DOHH2 (cell line): Measurements from ENCODE around the gene FXYD6.

ENCODE experiments used
- H3F3A ChIP-seq: fragments of 200-600 bp; sonication (generic), shearing (Covaris generic); 2 replicates; pipeline ENCODE4 v1.6.0; 2016; ENCODE audit warnings: antibody characterized with exemption, mild to moderate bottlenecking; ENCODE audit not compliant: control insufficient read depth, insufficient read depth
- H3K27ac ChIP-seq: fragments of 200-600 bp; sonication (generic); 2 replicates; pipeline ENCODE4 v1.5.1; 2014; ENCODE audit warnings: low read depth, mild to moderate bottlenecking, low read length, moderate library complexity
- H3K27me3 ChIP-seq: fragments of 200-600 bp; sonication (generic); 2 replicates; pipeline ENCODE4 v1.6.1; 2014; ENCODE audit warnings: mild to moderate bottlenecking, low read length, mixed read lengths; ENCODE audit not compliant: control insufficient read depth
- H3K36me3 ChIP-seq: fragments of 200-600 bp; sonication (generic); 2 replicates; pipeline ENCODE4 v1.6.1; 2014; ENCODE audit warnings: mild to moderate bottlenecking, low read length, moderate library complexity, mixed read lengths; ENCODE audit not compliant: control insufficient read depth
- H3K4me1 ChIP-seq: fragments of 200-600 bp; sonication (generic); 2 replicates; pipeline ENCODE4 v1.6.1; 2014; ENCODE audit warnings: mild to moderate bottlenecking, low read length, mixed read lengths; ENCODE audit not compliant: control insufficient read depth
- H3K4me2 ChIP-seq: fragments of 200-600 bp; sonication (generic); 2 replicates; pipeline ENCODE4 v1.6.0; 2014; ENCODE audit warnings: mild to moderate bottlenecking, low read length, moderate library complexity
- H3K4me3 ChIP-seq: fragments of 200-600 bp; sonication (generic); 2 replicates; pipeline ENCODE4 v1.5.1; 2014; ENCODE audit warnings: mild to moderate bottlenecking, low read length, mixed read lengths
- H3K79me2 ChIP-seq: fragments of 200-600 bp; sonication (generic); 2 replicates; pipeline ENCODE4 v1.6.1; 2014; ENCODE audit warnings: mild to moderate bottlenecking, low read length, mixed read lengths; ENCODE audit not compliant: control insufficient read depth
- H3K9me2 ChIP-seq: fragments of 200-600 bp; sonication (generic); replicated peaks from 2 replicates; pipeline ENCODE4 v1.6.1; 2014; ENCODE audit warnings: mild to moderate bottlenecking, low read length, mixed read lengths; ENCODE audit not compliant: control insufficient read depth
- H3K9me3 ChIP-seq: fragments of 200-600 bp; sonication (generic); 2 replicates; pipeline ENCODE4 v1.6.1; 2014; ENCODE audit warnings: antibody characterized with exemption, low read length, mixed read lengths; ENCODE audit not compliant: control insufficient read depth, insufficient read depth
- H4K20me1 ChIP-seq: fragments of 200-600 bp; sonication (generic); 2 replicates; pipeline ENCODE4 v1.6.0; 2014; ENCODE audit warnings: low read depth, mild to moderate bottlenecking, antibody characterized with exemption, low read length, moderate library complexity; ENCODE audit not compliant: control insufficient read depth, insufficient read depth
- CTCF ChIP-seq: fragments of 200-600 bp; sonication (generic); IDR thresholded peaks from one replicate; pipeline ENCODE4 v1.5.1; 2014; ENCODE audit warnings: antibody characterized with exemption, mild to moderate bottlenecking, low read depth, low read length; ENCODE audit not compliant: poor library complexity, severe bottlenecking
- EZH2phosphoT487 ChIP-seq: fragments of 200-600 bp; sonication (generic); IDR thresholded peaks from 2 replicates; pipeline ENCODE4 v1.6.1; 2017; ENCODE audit warnings: borderline replicate concordance, mild to moderate bottlenecking, antibody characterized with exemption, low read length, moderate library complexity, mixed read lengths

FXYD6 gene

GRCh38 chr11:117870103-117870952 is 6.1 kb downstream of the FXYD6 start:
- H3F3A ChIP-seq: no peaks in the 10 kb centered on the region
- H3K9me3 ChIP-seq: no peaks in the 10 kb centered on the region
- peaks cover 27% of the 10 kb centered on the region for H3K27me3 ChIP-seq
- H4K20me1 ChIP-seq: no peaks in the 10 kb centered on the region
- no peaks in the 10 kb centered on the region for H3K36me3 ChIP-seq
- no peak overlapping the region for H3K4me2 ChIP-seq
- no peaks in the 10 kb centered on the region for H3K9me2 ChIP-seq
- H3K79me2 ChIP-seq: no peaks in the 10 kb centered on the region
- TF ChIP-seq CTCF (no peak), EZH2phosphoT487 (no peak)
- H3K4me3 ChIP-seq: no peak overlapping the region
- H3K4me1 ChIP-seq: no peaks in the 10 kb centered on the region
- no peak overlapping the region for H3K27ac ChIP-seq

DNA sequence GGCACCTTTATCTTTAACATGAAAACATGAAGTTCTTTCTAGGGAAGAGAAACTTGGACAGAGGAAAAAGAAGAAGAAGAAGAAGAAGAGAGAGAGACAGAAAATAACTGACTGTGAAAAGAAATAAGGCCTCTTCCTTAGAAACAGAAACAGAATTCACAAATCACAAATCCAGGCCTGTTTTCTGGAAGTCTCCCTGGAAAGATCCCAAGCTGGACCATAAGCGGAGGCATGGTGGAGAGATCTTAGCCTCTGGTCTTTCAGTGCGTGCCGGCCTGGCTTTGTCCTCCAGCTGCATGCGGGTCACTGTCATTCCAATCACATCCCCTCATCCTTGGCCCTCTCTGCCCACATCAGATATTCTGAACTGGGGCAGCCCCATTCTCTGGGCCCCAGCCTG is 6.9 kb downstream of the FXYD6 start:
- Histone ChIP-seq H3K4me3 (no peak overlapping the region), H3K27me3 (peaks cover 22% of the 10 kb centered on the region; the same call in 1 of the 2 replicates), H4K20me1 (no peaks in the 10 kb centered on the region), H3K9me2 (no peaks in the 10 kb centered on the region), H3K27ac (no peak overlapping the region), H3K79me2 (no peaks in the 10 kb centered on the region), H3K4me1 (no peaks in the 10 kb centered on the region), H3F3A (no peaks in the 10 kb centered on the region), H3K36me3 (no peaks in the 10 kb centered on the region), H3K9me3 (no peaks in the 10 kb centered on the region), H3K4me2 (no peak overlapping the region)
- TF ChIP-seq CTCF (no peak), EZH2phosphoT487 (no peak)

DNA sequence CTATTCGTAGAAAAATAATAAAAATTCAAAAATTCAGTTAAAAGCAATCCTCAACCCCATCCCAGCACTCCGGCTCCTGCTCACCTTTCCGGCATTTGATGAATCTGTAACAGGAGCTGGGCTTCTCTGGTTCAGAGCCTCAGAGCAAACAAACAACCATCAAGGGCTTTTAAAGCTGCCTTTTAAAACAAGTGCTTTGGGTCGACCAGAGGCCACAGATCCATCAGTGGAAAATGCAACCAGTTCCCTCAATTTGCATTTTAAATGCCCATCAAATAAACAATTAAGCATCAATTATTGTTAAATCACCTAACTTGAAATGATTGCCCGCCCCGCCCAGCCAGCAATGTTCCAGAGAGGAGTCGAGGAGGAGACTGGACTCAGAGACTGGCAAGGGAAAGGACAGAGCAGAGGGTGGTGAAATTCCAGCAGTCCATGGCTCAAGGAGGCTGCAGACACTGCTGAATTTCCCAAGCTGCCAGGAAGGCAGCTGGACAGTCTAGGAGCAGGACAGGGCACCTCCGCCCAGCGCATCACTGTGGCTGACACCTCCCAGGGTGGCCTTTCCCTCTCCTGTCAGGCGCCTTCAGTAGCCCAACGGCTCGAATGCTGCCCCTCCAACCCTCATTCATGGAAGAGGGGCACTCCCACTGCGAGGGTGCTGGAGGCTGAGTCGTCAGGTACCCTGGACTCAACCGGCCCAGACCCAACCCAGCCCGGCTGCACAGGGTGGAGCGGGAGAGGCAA is 7.5 kb downstream of the FXYD6 start:
- no peaks in the 10 kb centered on the region for H3K4me1 ChIP-seq

More for the DNA sequence above, 7.5 kb downstream of the FXYD6 start:
- Histone ChIP-seq H3K27ac (no peak overlapping the region), H3K9me3 (no peaks in the 10 kb centered on the region), H3K4me2 (no peak overlapping the region), H3F3A (no peaks in the 10 kb centered on the region), H3K36me3 (no peaks in the 10 kb centered on the region), H4K20me1 (no peaks in the 10 kb centered on the region), H3K79me2 (no peaks in the 10 kb centered on the region), H3K9me2 (no peaks in the 10 kb centered on the region), H3K4me3 (no peak overlapping the region), H3K27me3 (peaks cover 16% of the 10 kb centered on the region; the same call in 1 of the 2 replicates)
- TF ChIP-seq EZH2phosphoT487: no peak
- TF ChIP-seq CTCF: no peak
